ENCODE measurements around the gene PTPN5. TPM values are rescaled to one million over a fixed set of nuclear protein-coding genes. Genes with fewer than 3 reads are reported as not detected.

The PTPN5 gene
- total RNA-seq, 4 donors from 2014 or later: 0.15 to 1.7 (median 1.3) TPM; not detected in 1

- WGBS: 82% methylated on average over 5 of the region's 5 CpGs
- Histone ChIP-seq H3K27ac (no peak overlapping the region), H3K4me3 (no peak overlapping the region), H3K9me3 (no peaks in the 10 kb centered on the region), H3K27me3 (peaks cover 3% of the 10 kb centered on the region), H3K4me1 (peaks cover 4% of the 10 kb centered on the region), H3K36me3 (no peaks in the 10 kb centered on the region)
- TF ChIP-seq EP300 (IDR thresholded peaks at IDR 0.05): no peak
- no peak for DNase-seq (ENCODE audit: low spot score in 2 of 2)
Observed at GRCh38 chr11:18768978-18769377, 22.6 kb downstream of the PTPN5 start.

- TF ChIP-seq, protein P1, sequence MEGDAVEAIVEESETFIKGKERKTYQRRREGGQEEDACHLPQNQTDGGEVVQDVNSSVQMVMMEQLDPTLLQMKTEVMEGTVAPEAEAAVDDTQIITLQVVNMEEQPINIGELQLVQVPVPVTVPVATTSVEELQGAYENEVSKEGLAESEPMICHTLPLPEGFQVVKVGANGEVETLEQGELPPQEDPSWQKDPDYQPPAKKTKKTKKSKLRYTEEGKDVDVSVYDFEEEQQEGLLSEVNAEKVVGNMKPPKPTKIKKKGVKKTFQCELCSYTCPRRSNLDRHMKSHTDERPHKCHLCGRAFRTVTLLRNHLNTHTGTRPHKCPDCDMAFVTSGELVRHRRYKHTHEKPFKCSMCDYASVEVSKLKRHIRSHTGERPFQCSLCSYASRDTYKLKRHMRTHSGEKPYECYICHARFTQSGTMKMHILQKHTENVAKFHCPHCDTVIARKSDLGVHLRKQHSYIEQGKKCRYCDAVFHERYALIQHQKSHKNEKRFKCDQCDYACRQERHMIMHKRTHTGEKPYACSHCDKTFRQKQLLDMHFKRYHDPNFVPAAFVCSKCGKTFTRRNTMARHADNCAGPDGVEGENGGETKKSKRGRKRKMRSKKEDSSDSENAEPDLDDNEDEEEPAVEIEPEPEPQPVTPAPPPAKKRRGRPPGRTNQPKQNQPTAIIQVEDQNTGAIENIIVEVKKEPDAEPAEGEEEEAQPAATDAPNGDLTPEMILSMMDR (IDR thresholded peaks at IDR 0.05): no peak
- TF ChIP-seq POLR2AphosphoS5 (IDR thresholded peaks at IDR 0.05) (no peak), EP300 (IDR thresholded peaks at IDR 0.05) (no peak), POLR2A (IDR thresholded peaks at IDR 0.05) (no peak)
- 68% methylated on average over 4 of the region's 4 CpGs for WGBS
- peaks cover 6% of the 10 kb centered on the region for H3K4me1 ChIP-seq
Observed at GRCh38 chr11:18768472-18768901, 23.1 kb downstream of the PTPN5 start.

DNA sequence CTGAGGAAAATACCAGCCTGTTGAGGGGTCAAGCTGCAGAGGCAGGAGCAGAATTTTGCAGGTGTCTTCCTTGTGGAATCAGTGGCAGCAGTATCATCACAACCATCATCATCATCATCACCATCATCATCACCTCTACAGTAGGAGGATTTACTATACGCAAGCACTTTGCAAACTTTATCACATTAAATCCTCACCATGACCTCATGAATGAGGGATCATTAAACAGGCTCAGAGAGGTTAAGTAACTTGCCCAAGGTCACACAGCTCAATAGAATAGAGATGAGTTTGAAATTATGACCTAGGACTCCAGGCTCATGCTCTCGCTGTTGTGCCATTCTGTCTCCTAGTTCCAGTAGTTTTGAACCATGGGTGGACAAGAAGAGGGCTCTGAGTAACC lies 25.6 kb downstream of the PTPN5 start:
- TF ChIP-seq EP300 (IDR thresholded peaks at IDR 0.05) (no peak), POLR2A (IDR thresholded peaks at IDR 0.05) (no peak), POLR2AphosphoS5 (IDR thresholded peaks at IDR 0.05) (no peak)
- TF ChIP-seq, protein P1 (IDR thresholded peaks at IDR 0.05): no peak
- 95% methylated on average over 2 of the region's 2 CpGs for WGBS
- no peaks in the 10 kb centered on the region for H3K36me3 ChIP-seq
- H3K9me3 ChIP-seq: no peaks in the 10 kb centered on the region
- no peak overlapping the region for H3K27ac ChIP-seq
- peaks cover 2% of the 10 kb centered on the region for H3K27me3 ChIP-seq
- DNase-seq (ENCODE audit: low spot score in 2 of 2): no peak
- peaks cover 6% of the 10 kb centered on the region for H3K4me1 ChIP-seq
- H3K4me3 ChIP-seq: no peak overlapping the region

More at GRCh38 chr11:18768472-18768901, 23.1 kb downstream of the PTPN5 start:
- H3K27ac ChIP-seq: no peak overlapping the region
- no peaks in the 10 kb centered on the region for H3K9me3 ChIP-seq
- DNase-seq (ENCODE audit: low spot score in 2 of 2): no peak
- H3K4me3 ChIP-seq: no peak overlapping the region
- H3K27me3 ChIP-seq: peaks cover 3% of the 10 kb centered on the region
- H3K36me3 ChIP-seq: no peaks in the 10 kb centered on the region

GRCh38 chr11:18765554-18765953 lies 26.0 kb downstream of the PTPN5 start:
- WGBS: 67% methylated on average over 3 of the region's 6 CpGs
- no peak overlapping the region for H3K4me3 ChIP-seq
- no peaks in the 10 kb centered on the region for H3K9me3 ChIP-seq
- TF ChIP-seq EP300 (IDR thresholded peaks at IDR 0.05): no peak
- TF ChIP-seq, protein P1 (IDR thresholded peaks at IDR 0.05): no peak
- TF ChIP-seq POLR2A (IDR thresholded peaks at IDR 0.05): no peak
- TF ChIP-seq POLR2AphosphoS5 (IDR thresholded peaks at IDR 0.05): no peak
- no peak for DNase-seq (ENCODE audit: low spot score in 2 of 2)
- no peaks in the 10 kb centered on the region for H3K36me3 ChIP-seq
- H3K4me1 ChIP-seq: peaks cover 6% of the 10 kb centered on the region
- no peak overlapping the region for H3K27ac ChIP-seq
- H3K27me3 ChIP-seq: no peaks in the 10 kb centered on the region

DNA sequence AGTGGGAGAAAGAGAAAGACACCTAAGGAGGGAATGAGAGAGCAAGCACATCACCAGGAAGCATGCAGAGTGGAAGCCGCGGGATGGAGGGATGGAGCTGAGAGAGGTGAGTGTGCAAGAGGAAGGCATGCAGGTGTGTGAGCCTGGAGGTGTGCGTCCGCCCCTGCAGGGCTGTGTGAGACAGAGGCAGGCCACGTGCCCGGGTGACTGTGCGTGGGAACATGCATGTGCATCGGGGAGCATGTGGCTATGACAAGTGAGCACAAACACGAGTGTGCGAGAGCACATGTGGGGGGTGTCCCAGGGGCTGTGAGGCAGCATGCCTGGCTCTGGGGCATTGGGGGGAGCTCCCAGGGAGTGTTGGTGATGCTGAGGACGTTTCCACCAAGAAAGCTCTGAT lies 29.9 kb downstream of the PTPN5 start:
- no peak for TF ChIP-seq POLR2AphosphoS5 (IDR thresholded peaks at IDR 0.05)
- TF ChIP-seq EP300 (IDR thresholded peaks at IDR 0.05): no peak
- TF ChIP-seq POLR2A (IDR thresholded peaks at IDR 0.05): no peak
- TF ChIP-seq, protein P1 (IDR thresholded peaks at IDR 0.05): no peak
- H3K4me1 ChIP-seq: peaks cover 6% of the 10 kb centered on the region
- H3K9me3 ChIP-seq: no peaks in the 10 kb centered on the region
- no peak overlapping the region for H3K4me3 ChIP-seq
- no peak for DNase-seq (ENCODE audit: low spot score in 2 of 2)
- H3K27me3 ChIP-seq: no peaks in the 10 kb centered on the region
- H3K36me3 ChIP-seq: no peaks in the 10 kb centered on the region
- no peak overlapping the region for H3K27ac ChIP-seq
- whole genome bisulfite sequencing: 87% methylated on average over 11 of the region's 11 CpGs

DNA sequence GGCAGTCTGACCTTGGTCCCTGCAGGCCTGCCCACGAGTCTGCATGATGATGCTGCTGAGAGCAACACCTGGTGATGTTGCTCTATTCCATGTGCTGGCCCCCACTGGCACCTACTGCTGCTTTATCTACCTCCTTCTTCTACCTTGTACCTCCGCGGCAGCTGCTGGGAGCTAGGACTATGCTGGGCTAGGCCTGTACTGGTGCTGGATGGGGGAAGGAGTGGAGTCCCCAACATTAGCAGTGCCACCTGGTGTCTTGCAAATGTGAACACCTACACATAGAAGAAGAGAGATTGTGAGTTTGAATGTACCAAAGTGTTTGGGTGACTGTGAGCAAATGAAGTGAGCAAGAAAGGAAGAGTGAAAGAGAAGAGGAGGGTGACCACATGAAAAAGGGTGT lies 30.5 kb downstream of the PTPN5 start:
- no peak for DNase-seq (ENCODE audit: low spot score in 2 of 2)
- WGBS: 90% methylated on average over 3 of the region's 3 CpGs
- peaks cover 6% of the 10 kb centered on the region for H3K4me1 ChIP-seq

More for the DNA sequence above, 30.5 kb downstream of the PTPN5 start:
- TF ChIP-seq POLR2AphosphoS5 (IDR thresholded peaks at IDR 0.05) (no peak), EP300 (IDR thresholded peaks at IDR 0.05) (no peak), POLR2A (IDR thresholded peaks at IDR 0.05) (no peak)
- TF ChIP-seq, protein P1 (IDR thresholded peaks at IDR 0.05): no peak
- no peak overlapping the region for H3K27ac ChIP-seq
- no peaks in the 10 kb centered on the region for H3K36me3 ChIP-seq
- no peak overlapping the region for H3K4me3 ChIP-seq
- no peaks in the 10 kb centered on the region for H3K9me3 ChIP-seq
- no peaks in the 10 kb centered on the region for H3K27me3 ChIP-seq
